Panc1 (cell line): ENCODE data around the gene FEM1B. TPM values are rescaled to one million over a fixed set of nuclear protein-coding genes. Genes with fewer than 3 reads are reported as not detected.

Experiments
- ATAC-seq: fragments of 200-7000 bp; cut with Tn5 transposase; 2 replicates; pipeline ENCODE4 v1.9.1; 2020; ENCODE audit warnings: mild to moderate bottlenecking, moderate library complexity
- BruUV-seq: library from RNA; stranded (reverse); fragments of 400-500 nt; replicated peaks from 2 replicates; lab custom pipeline; 2021; lab: Mats Ljungman, UMichigan
- CTCF ChIA-PET: fragments of 300-600 bp; sonication (Branson Sonifier 250); formaldehyde crosslinking; loops from one replicate; lab custom pipeline; 2022; ENCODE audit warnings: antibody characterized with exemption; lab: Charles Lee
- POLR2A ChIA-PET: fragments of 300-600 bp; sonication (Branson Sonifier 250); formaldehyde crosslinking; loops from one replicate; lab custom pipeline; 2022; ENCODE audit warnings: antibody characterized with exemption; lab: Charles Lee
- DNase-seq: peaks from one replicate; pipeline ENCODE4 v3.0.0-alpha.2; 2010; ENCODE audit warnings: low read depth, low spot score
- H3K27ac ChIP-seq: 2 replicates; pipeline ENCODE4 v1.5.1; 2011; ENCODE audit warnings: mild to moderate bottlenecking, low read length, inconsistent platforms
- H3K27me3 ChIP-seq: fragments of 200-500 bp; sonication (Bioruptor generic); 2 replicates; pipeline ENCODE4 v1.6.0; 2014; ENCODE audit warnings: low read length, inconsistent platforms; ENCODE audit not compliant: control insufficient read depth, insufficient read depth
- H3K36me3 ChIP-seq: fragments of 200-500 bp; sonication (Bioruptor generic); 2 replicates; pipeline ENCODE4 v1.5.1; 2014; ENCODE audit warnings: inconsistent platforms, mild to moderate bottlenecking, low read length, moderate library complexity; ENCODE audit not compliant: control insufficient read depth, insufficient read depth
- H3K4me1 ChIP-seq: 2 replicates; pipeline ENCODE4 v1.5.1; 2011; ENCODE audit warnings: inconsistent platforms, mild to moderate bottlenecking, low read length, moderate library complexity; ENCODE audit not compliant: control insufficient read depth, insufficient read depth
- H3K4me3 ChIP-seq, 2 experiments: 2 replicates each; pipeline ENCODE4 v1.5.1; 2011 to 2012; ENCODE audit warnings: low read depth in 2 of 2, low read length in 2 of 2, mild to moderate bottlenecking in 2 of 2, inconsistent platforms in 1 of 2, moderate library complexity in 1 of 2
- H3K9me3 ChIP-seq: fragments of 200-500 bp; sonication (Bioruptor generic); 2 replicates; pipeline ENCODE4 v1.5.1; 2014; ENCODE audit warnings: low read depth, mild to moderate bottlenecking, inconsistent platforms, low read length, moderate library complexity; ENCODE audit not compliant: control insufficient read depth, insufficient read depth
- CTCF ChIP-seq: fragments of 450-650 bp; IDR thresholded peaks from 2 replicates; pipeline ENCODE4 v1.5.1; 2017; ENCODE audit warnings: mild to moderate bottlenecking
- POLR2AphosphoS5 ChIP-seq: IDR thresholded peaks from 2 replicates; pipeline ENCODE4 v1.6.1; 2012; ENCODE audit warnings: mild to moderate bottlenecking, low read depth, low read length, moderate library complexity
- REST ChIP-seq, 2 experiments: IDR thresholded peaks; 2 replicates each; pipeline ENCODE4 v1.6.1; 2011 to 2012; ENCODE audit warnings: low read depth in 2 of 2, control low read depth in 1 of 2, low read length in 1 of 2, mild to moderate bottlenecking in 1 of 2, moderate library complexity in 1 of 2; ENCODE audit not compliant: insufficient read depth in 1 of 2
- SIN3A ChIP-seq: IDR thresholded peaks from 2 replicates; pipeline ENCODE4 v1.6.1; 2012; ENCODE audit warnings: low read depth, mild to moderate bottlenecking, low read length, moderate library complexity, borderline replicate concordance; ENCODE audit not compliant: insufficient read depth
- TCF7L2 ChIP-seq: IDR thresholded peaks from 2 replicates; pipeline ENCODE4 v1.6.1; 2011; ENCODE audit warnings: mild to moderate bottlenecking, low read depth, low read length, inconsistent platforms
- in situ Hi-C: cut with HindIII; loops from 2 replicates; pipeline ENCODE4 v1.10.0; 2016; ENCODE audit warnings: low sequenced_read_pairs, low pct_unique_long_range_greater_than_20kb
- intact Hi-C: fragments of 100-400 bp; cut with micrococcal nuclease; formaldehyde crosslinking; loops from one replicate; pipeline ENCODE4 v1.10.0; 2022; ENCODE audit not compliant: unreplicated experiment
- total RNA-seq: library from RNA; stranded (reverse); gene quantifications from one replicate; pipeline ENCODE4 v1.2.1, GENCODE V29; 2021; ENCODE audit not compliant: unreplicated experiment

FEM1B gene
- total RNA-seq, 1 experiment from 2014 or later: 34.8 TPM

- intact Hi-C loops (no loop called here), in situ Hi-C loops (no loop called here)
- POLR2A ChIA-PET: no interaction called here
- DNase-seq (no peak), ATAC-seq (no peak)
- Histone ChIP-seq H3K36me3 (no peaks in the 10 kb centered on the region), H3K9me3 (no peaks in the 10 kb centered on the region), H3K27me3 (peaks cover 7% of the 10 kb centered on the region; the same call in 1 of the 2 replicates), H3K4me1 (peaks cover 3% of the 10 kb centered on the region; the same call in 1 of the 2 replicates), H3K4me3 (no peak overlapping the region), H3K27ac (no peak overlapping the region)
- BruUV-seq: no TSS peak
- CTCF ChIA-PET: interaction anchor here (0.7 kb wide), 1 partner anchor 227 kb away, joined by 3 read pairs; no protein-coding TSS in a partner anchor
- no peak for TF ChIP-seq TCF7L2
- no peak for TF ChIP-seq POLR2AphosphoS5
- no peak for TF ChIP-seq SIN3A
- TF ChIP-seq REST (IDR thresholded peaks at IDR 0.05; ENCODE audit: insufficient read depth in 1 of 2, low read depth in 2 of 2, low read length in 1 of 2): no peak
- no peak for TF ChIP-seq CTCF
Observed at GRCh38 chr15:68261980-68262379, 15.6 kb upstream of the FEM1B start.

GRCh38 chr15:68262514-68263356, 14.8 kb upstream of the FEM1B start:
- no peak for TF ChIP-seq TCF7L2
- TF ChIP-seq REST (IDR thresholded peaks at IDR 0.05; ENCODE audit: insufficient read depth in 1 of 2, low read depth in 2 of 2, low read length in 1 of 2): no peak
- TF ChIP-seq CTCF: no peak
- H3K4me3 ChIP-seq: no peak overlapping the region
- intact Hi-C loops (no loop called here), in situ Hi-C loops (no loop called here)
- no peaks in the 10 kb centered on the region for H3K9me3 ChIP-seq
- ChIA-PET CTCF (interaction anchor here (0.7 kb wide), 1 partner anchor 226 kb away, joined by 3 read pairs; no protein-coding TSS in a partner anchor), POLR2A (no interaction called here)
- BruUV-seq: no TSS peak
- peaks cover 7% of the 10 kb centered on the region; the same call in 1 of the 2 replicates for H3K27me3 ChIP-seq
- H3K4me1 ChIP-seq: no peaks in the 10 kb centered on the region
- H3K27ac ChIP-seq: no peak overlapping the region
- DNase-seq (no peak), ATAC-seq (no peak)
- H3K36me3 ChIP-seq: no peaks in the 10 kb centered on the region
